ENCODE data around the gene LRP2BP. TPM values are rescaled to one million over a fixed set of nuclear protein-coding genes. Genes with fewer than 3 reads are reported as not detected.

LRP2BP gene
- total RNA-seq, 1 donor from 2014 or later = 0.27 TPM

GRCh38 chr4:185392156-185392555 is 3.6 kb downstream of the LRP2BP start:
- peaks cover 3% of the 10 kb centered on the region for H3K9me3 Mint-ChIP-seq (ENCODE audit: unreplicated experiment)
- H3K79me2 ChIP-seq (ENCODE audit: insufficient read depth, low read length) = no peaks in the 10 kb centered on the region
- no peak overlapping the region for H3K9ac ChIP-seq (ENCODE audit: low read length)
- H3K4me3 ChIP-seq (ENCODE audit: insufficient read depth, low read depth, low read length) = no peak overlapping the region
- H3K4me1 ChIP-seq (ENCODE audit: insufficient read depth, low read length) = peaks cover 8% of the 10 kb centered on the region
- H3K27me3 Mint-ChIP-seq (ENCODE audit: low read depth, unreplicated experiment) = no peaks in the 10 kb centered on the region
- no peaks in the 10 kb centered on the region for H3K27me3 ChIP-seq (ENCODE audit: insufficient read depth, low read length)
- H3K4me1 Mint-ChIP-seq (ENCODE audit: low read depth, unreplicated experiment) = peaks cover 5% of the 10 kb centered on the region
- no peak overlapping the region for H2AFZ ChIP-seq (ENCODE audit: low read depth, low read length)
- no peaks in the 10 kb centered on the region for H3K9me3 ChIP-seq (ENCODE audit: insufficient read depth, low read depth, low read length)
- no peak overlapping the region for H3K27ac ChIP-seq (ENCODE audit: low read depth, low read length)
- TF ChIP-seq CTCF (IDR thresholded peaks at IDR 0.05; ENCODE audit: insufficient read depth, low read depth, low read length) (no peak), EZH2 (IDR thresholded peaks at IDR 0.05; ENCODE audit: insufficient read depth, low read length) (no peak)
- H3K36me3 Mint-ChIP-seq (ENCODE audit: low read depth, unreplicated experiment) = peaks cover 9% of the 10 kb centered on the region
- no peak overlapping the region for H3K27ac Mint-ChIP-seq (ENCODE audit: unreplicated experiment)
- no peak overlapping the region for H3K4me3 Mint-ChIP-seq (ENCODE audit: unreplicated experiment)
- no peak for DNase-seq (ENCODE audit: low read depth)
- H4K20me1 ChIP-seq (ENCODE audit: insufficient read depth, low read length) = no peaks in the 10 kb centered on the region
- no peak for FAIRE-seq
- H3K4me2 ChIP-seq (ENCODE audit: low read length) = no peak overlapping the region
- H3K36me3 ChIP-seq (ENCODE audit: insufficient read depth, low read length) = no peaks in the 10 kb centered on the region

- Histone ChIP-seq H3K4me2 (ENCODE audit: low read length) (no peak overlapping the region), H3K4me3 (ENCODE audit: insufficient read depth, low read depth, low read length) (no peak overlapping the region), H3K79me2 (ENCODE audit: insufficient read depth, low read length) (no peaks in the 10 kb centered on the region), H2AFZ (ENCODE audit: low read depth, low read length) (no peak overlapping the region), H3K9me3 (ENCODE audit: insufficient read depth, low read depth, low read length) (no peaks in the 10 kb centered on the region), H3K9ac (ENCODE audit: low read length) (no peak overlapping the region), H3K27ac (ENCODE audit: low read depth, low read length) (no peak overlapping the region), H3K36me3 (ENCODE audit: insufficient read depth, low read length) (no peaks in the 10 kb centered on the region), H4K20me1 (ENCODE audit: insufficient read depth, low read length) (no peaks in the 10 kb centered on the region), H3K4me1 (ENCODE audit: insufficient read depth, low read length) (peaks cover 2% of the 10 kb centered on the region), H3K27me3 (ENCODE audit: insufficient read depth, low read length) (no peaks in the 10 kb centered on the region)
- no peak for FAIRE-seq
- Mint-ChIP-seq H3K4me3 (ENCODE audit: unreplicated experiment) (no peak overlapping the region), H3K27ac (ENCODE audit: unreplicated experiment) (no peak overlapping the region), H3K27me3 (ENCODE audit: low read depth, unreplicated experiment) (no peaks in the 10 kb centered on the region), H3K36me3 (ENCODE audit: low read depth, unreplicated experiment) (peaks cover 9% of the 10 kb centered on the region), H3K4me1 (ENCODE audit: low read depth, unreplicated experiment) (peaks cover 4% of the 10 kb centered on the region), H3K9me3 (ENCODE audit: unreplicated experiment) (peaks cover 3% of the 10 kb centered on the region)
- TF ChIP-seq CTCF (IDR thresholded peaks at IDR 0.05; ENCODE audit: insufficient read depth, low read depth, low read length) (no peak), EZH2 (IDR thresholded peaks at IDR 0.05; ENCODE audit: insufficient read depth, low read length) (no peak)
- no peak for DNase-seq (ENCODE audit: low read depth)
These were observed 4.8 kb downstream of the LRP2BP start for GRCh38 chr4:185390941-185391340.

- Histone ChIP-seq H3K79me2 (ENCODE audit: insufficient read depth, low read length) (no peaks in the 10 kb centered on the region), H3K4me1 (ENCODE audit: insufficient read depth, low read length) (no peaks in the 10 kb centered on the region), H3K9ac (ENCODE audit: low read length) (no peak overlapping the region), H3K9me3 (ENCODE audit: insufficient read depth, low read depth, low read length) (no peaks in the 10 kb centered on the region), H4K20me1 (ENCODE audit: insufficient read depth, low read length) (no peaks in the 10 kb centered on the region), H3K4me2 (ENCODE audit: low read length) (no peak overlapping the region), H3K27ac (ENCODE audit: low read depth, low read length) (no peak overlapping the region), H2AFZ (ENCODE audit: low read depth, low read length) (no peak overlapping the region), H3K36me3 (ENCODE audit: insufficient read depth, low read length) (no peaks in the 10 kb centered on the region), H3K4me3 (ENCODE audit: insufficient read depth, low read depth, low read length) (no peak overlapping the region), H3K27me3 (ENCODE audit: insufficient read depth, low read length) (no peaks in the 10 kb centered on the region)
- Mint-ChIP-seq H3K9me3 (ENCODE audit: unreplicated experiment) (peaks cover 3% of the 10 kb centered on the region), H3K4me3 (ENCODE audit: unreplicated experiment) (no peak overlapping the region), H3K27ac (ENCODE audit: unreplicated experiment) (no peak overlapping the region), H3K27me3 (ENCODE audit: low read depth, unreplicated experiment) (no peaks in the 10 kb centered on the region), H3K4me1 (ENCODE audit: low read depth, unreplicated experiment) (peaks cover 3% of the 10 kb centered on the region), H3K36me3 (ENCODE audit: low read depth, unreplicated experiment) (peaks cover 11% of the 10 kb centered on the region)
- TF ChIP-seq CTCF (IDR thresholded peaks at IDR 0.05; ENCODE audit: insufficient read depth, low read depth, low read length) (no peak), EZH2 (IDR thresholded peaks at IDR 0.05; ENCODE audit: insufficient read depth, low read length) (no peak)
- DNase-seq (ENCODE audit: low read depth) (no peak), FAIRE-seq (no peak)
These were observed 7.8 kb downstream of the LRP2BP start for GRCh38 chr4:185387957-185388356.
